Central memory CD8-positive, alpha-beta T cell (primary cell): ENCODE measurements around the gene FURIN.

Experiments used
- ATAC-seq: fragments of 150-1000 bp; cut with Tn5 transposase; replicated peaks from 2 replicates; pipeline ENCODE4 v1.10.0; 2022; ENCODE audit warnings: mild to moderate bottlenecking, moderate FRiP score, moderate number of reproducible peaks; ENCODE audit not compliant: poor library complexity, severe bottlenecking; ENCODE audit errors: extremely low read depth
- DNase-seq, 2 donors: peaks; one replicate each; pipeline ENCODE4 v3.0.0; 2021; ENCODE audit warnings: low spot score in 2 of 2
- H3K27ac Mint-ChIP-seq: one replicate; pipeline ENCODE4 v1.8.0; 2022; ENCODE audit warnings: low read depth, mild to moderate bottlenecking, moderate library complexity, mixed read lengths
- H3K27me3 Mint-ChIP-seq: one replicate; pipeline ENCODE4 v1.8.0; 2022; ENCODE audit warnings: mixed read lengths
- H3K36me3 Mint-ChIP-seq: one replicate; pipeline ENCODE4 v1.8.0; 2022; ENCODE audit warnings: mild to moderate bottlenecking, moderate library complexity, mixed read lengths; ENCODE audit not compliant: insufficient read depth
- H3K4me1 Mint-ChIP-seq: one replicate; pipeline ENCODE4 v1.8.0; 2022; ENCODE audit warnings: mixed read lengths
- H3K4me3 Mint-ChIP-seq: one replicate; pipeline ENCODE4 v1.8.0; 2022; ENCODE audit warnings: mild to moderate bottlenecking, moderate library complexity, mixed read lengths
- H3K9me3 Mint-ChIP-seq: one replicate; pipeline ENCODE4 v1.8.0; 2022; ENCODE audit warnings: mixed read lengths

Gene FURIN

GRCh38 chr15:90929246-90930019, 61.0 kb downstream of the FURIN start:
- no peak for ATAC-seq
- peak overlapping the region; percentile 93 for H3K27ac Mint-ChIP-seq
- peaks cover 35% of the 10 kb centered on the region for H3K4me1 Mint-ChIP-seq

GRCh38 chr15:90930861-90931574, 62.6 kb downstream of the FURIN start:
- peaks cover 7% of the 10 kb centered on the region for H3K36me3 Mint-ChIP-seq
- peaks cover 46% of the 10 kb centered on the region for H3K4me1 Mint-ChIP-seq
- H3K9me3 Mint-ChIP-seq: no peaks in the 10 kb centered on the region
- H3K27ac Mint-ChIP-seq: peak overlapping the region; percentile 93
- no peak for DNase-seq
- H3K4me3 Mint-ChIP-seq: peak overlapping the region; percentile 91
- ATAC-seq: no peak
- no peaks in the 10 kb centered on the region for H3K27me3 Mint-ChIP-seq

More at GRCh38 chr15:90929246-90930019, 61.0 kb downstream of the FURIN start:
- Mint-ChIP-seq H3K36me3 (peaks cover 6% of the 10 kb centered on the region), H3K9me3 (no peaks in the 10 kb centered on the region), H3K4me3 (peak overlapping the region; percentile 91), H3K27me3 (no peaks in the 10 kb centered on the region)
- DNase-seq: no peak

- H3K4me1 Mint-ChIP-seq: peaks cover 50% of the 10 kb centered on the region
These were observed 63.1 kb downstream of the FURIN start for GRCh38 chr15:90931575-90931827.

GRCh38 chr15:90931828-90932659, 63.7 kb downstream of the FURIN start, which contains the start of gene HDDC3:
Gene HDDC3, minus strand, starts transcription at chr15:90932549. Its CDS starts 9 bp downstream, at chr15:90932540.
- H3K27ac Mint-ChIP-seq: peak within 1 kb of the TSS; percentile 85

More at GRCh38 chr15:90931575-90931827, 63.1 kb downstream of the FURIN start:
- Mint-ChIP-seq H3K4me3 (peak overlapping the region; percentile 91), H3K9me3 (no peaks in the 10 kb centered on the region), H3K36me3 (peaks cover 7% of the 10 kb centered on the region), H3K27me3 (no peaks in the 10 kb centered on the region), H3K27ac (peak overlapping the region; percentile 85)
- ATAC-seq: no peak
- DNase-seq: no peak

GRCh38 chr15:90932660-90932991, 64.2 kb downstream of the FURIN start:
- Mint-ChIP-seq H3K27ac (peak overlapping the region; percentile 70), H3K4me1 (peaks cover 56% of the 10 kb centered on the region), H3K27me3 (no peaks in the 10 kb centered on the region), H3K36me3 (peaks cover 7% of the 10 kb centered on the region), H3K4me3 (peak overlapping the region; percentile 91), H3K9me3 (no peaks in the 10 kb centered on the region)
- ATAC-seq (no peak), DNase-seq (no peak)

More at GRCh38 chr15:90931828-90932659, 63.7 kb downstream of the FURIN start, which contains the start of gene HDDC3:
- Mint-ChIP-seq H3K9me3 (no peaks in the 10 kb centered on the region), H3K4me1 (peaks cover 56% of the 10 kb centered on the region), H3K27me3 (no peaks in the 10 kb centered on the region), H3K36me3 (peaks cover 7% of the 10 kb centered on the region), H3K4me3 (peak within 1 kb of the TSS; percentile 91)
- DNase-seq (peak; percentile 78 to 91), ATAC-seq (peak; percentile 66)
